IMR-90 (cell line): ENCODE measurements around the gene S1PR2. TPM values are rescaled to one million over a fixed set of nuclear protein-coding genes. Genes with fewer than 3 reads are reported as not detected.
A peak's percentile ranks its signal among the peaks of the same experiment; 100 is the strongest.

ENCODE experiments used
- ATAC-seq: fragments of 200-7000 bp; cut with Tn5 transposase; 2 replicates; pipeline ENCODE4 v1.9.1; 2020; ENCODE audit warnings: low read depth, mild to moderate bottlenecking, moderate library complexity
- BruUV-seq: library from RNA; stranded (reverse); fragments of 400-500 nt; replicated peaks from 2 replicates; lab custom pipeline; 2021; lab: Mats Ljungman, UMichigan
- CTCF ChIA-PET: fragments of 300-600 bp; formaldehyde crosslinking; extraction: SDS; loops from one replicate; lab custom pipeline; 2021; ENCODE audit warnings: antibody characterized with exemption; lab: Yijun Ruan, JAX
- POLR2A ChIA-PET: fragments of 300-600 bp; sonication (Branson Sonifier 250); formaldehyde crosslinking; loops from one replicate; lab custom pipeline; 2022; ENCODE audit warnings: antibody characterized with exemption; ENCODE audit not compliant: unreplicated experiment; lab: Charles Lee
- DNase-seq: peaks from one replicate; pipeline ENCODE4 v3.0.0; 2013
- H2AFZ ChIP-seq: replicated peaks from 2 replicates; pipeline ENCODE3; 2013; ENCODE audit warnings: low read length, mild to moderate bottlenecking; ENCODE audit not compliant: poor library complexity
- H2AK5ac ChIP-seq: 2 replicates; pipeline ENCODE4 v1.6.1; 2013; ENCODE audit warnings: low read depth, low read length, inconsistent platforms
- H2AK9ac ChIP-seq: replicated peaks from 2 replicates; pipeline ENCODE3; 2013; ENCODE audit warnings: mild to moderate bottlenecking, low read depth, low read length, moderate library complexity; ENCODE audit not compliant: poor library complexity
- H2BK120ac ChIP-seq: 2 replicates; pipeline ENCODE4 v1.6.1; 2013; ENCODE audit warnings: low read depth, low read length, inconsistent platforms
- H2BK15ac ChIP-seq: 3 replicates; pipeline ENCODE4 v1.6.1; 2013; ENCODE audit warnings: low read depth, low read length, inconsistent platforms
- H2BK20ac ChIP-seq: 2 replicates; pipeline ENCODE4 v1.6.1; 2013; ENCODE audit warnings: low read depth, mild to moderate bottlenecking, inconsistent platforms, low read length, moderate library complexity
- H2BK5ac ChIP-seq: 2 replicates; pipeline ENCODE4 v1.6.1; 2013; ENCODE audit warnings: mild to moderate bottlenecking, low read depth, low read length, inconsistent platforms; ENCODE audit not compliant: poor library complexity, severe bottlenecking
- H3K14ac ChIP-seq: replicated peaks from 2 replicates; pipeline ENCODE4 v1.6.1; 2013; ENCODE audit warnings: low read depth, low read length, inconsistent platforms
- H3K18ac ChIP-seq: 2 replicates; pipeline ENCODE4 v1.6.1; 2013; ENCODE audit warnings: low read depth, low read length, control low read depth
- H3K23ac ChIP-seq: 2 replicates; pipeline ENCODE4 v1.6.1; 2013; ENCODE audit warnings: low read depth, low read length, inconsistent platforms
- H3K27ac ChIP-seq: 2 replicates; pipeline ENCODE4 v1.5.1; 2013; ENCODE audit warnings: mild to moderate bottlenecking, control low read depth, low read length; ENCODE audit not compliant: insufficient read depth
- H3K27me3 ChIP-seq: 2 replicates; pipeline ENCODE4 v1.6.1; 2013; ENCODE audit warnings: low read length; ENCODE audit not compliant: control insufficient read depth, insufficient read depth
- H3K36me3 ChIP-seq: 2 replicates; pipeline ENCODE4 v1.6.1; 2013; ENCODE audit warnings: low read length, mixed read lengths; ENCODE audit not compliant: control insufficient read depth, insufficient read depth
- H3K4ac ChIP-seq: 2 replicates; pipeline ENCODE4 v1.6.1; 2013; ENCODE audit warnings: low read depth, low read length, inconsistent platforms
- H3K4me1 ChIP-seq: 2 replicates; pipeline ENCODE4 v1.6.1; 2013; ENCODE audit warnings: low read length, mixed read lengths; ENCODE audit not compliant: control insufficient read depth, insufficient read depth
- H3K4me2 ChIP-seq: 2 replicates; pipeline ENCODE4 v1.6.1; 2013; ENCODE audit warnings: low read depth, mild to moderate bottlenecking, control low read depth, low read length, moderate library complexity
- H3K4me3 ChIP-seq: 2 replicates; pipeline ENCODE4 v1.5.1; 2013; ENCODE audit warnings: low read depth, mild to moderate bottlenecking, control low read depth, low read length, moderate library complexity; ENCODE audit not compliant: insufficient read depth
- H3K56ac ChIP-seq: 2 replicates; pipeline ENCODE4 v1.6.1; 2013; ENCODE audit warnings: low read length, inconsistent platforms; ENCODE audit not compliant: insufficient read depth; ENCODE audit errors: extremely low read depth
- H3K79me1 ChIP-seq, 2 experiments: 2 replicates each; pipeline ENCODE4 v1.6.1; 2013; ENCODE audit warnings: low read length in 2 of 2, inconsistent platforms in 1 of 2, low read depth in 1 of 2
- H3K9ac ChIP-seq: 2 replicates; pipeline ENCODE4 v1.6.1; 2013; ENCODE audit warnings: low read depth, low read length, control low read depth
- H3K9me1 ChIP-seq: 2 replicates; pipeline ENCODE4 v1.6.1; 2013; ENCODE audit warnings: low read length, inconsistent platforms; ENCODE audit not compliant: insufficient read depth
- H3K9me3 ChIP-seq: 2 replicates; pipeline ENCODE4 v1.6.1; 2013; ENCODE audit warnings: low read length; ENCODE audit not compliant: control insufficient read depth, insufficient read depth
- H4K20me1 ChIP-seq: 2 replicates; pipeline ENCODE4 v1.6.1; 2013; ENCODE audit warnings: low read length, inconsistent platforms; ENCODE audit not compliant: insufficient read depth
- H4K5ac ChIP-seq: 2 replicates; pipeline ENCODE4 v1.6.1; 2013; ENCODE audit warnings: mild to moderate bottlenecking, low read depth, low read length, control low read depth
- H4K8ac ChIP-seq, 2 experiments: 2 replicates each; pipeline ENCODE4 v1.6.1; 2013; ENCODE audit warnings: low read depth in 2 of 2, low read length in 2 of 2, control low read depth in 1 of 2, inconsistent platforms in 1 of 2
- H4K91ac ChIP-seq: 2 replicates; pipeline ENCODE4 v1.6.1; 2013; ENCODE audit warnings: low read depth, low read length, inconsistent platforms; ENCODE audit not compliant: insufficient read depth
- BHLHE40 ChIP-seq: fragments of 150-350 bp; IDR thresholded peaks from 2 replicates; pipeline ENCODE4 v1.6.1; 2016; ENCODE audit warnings: mild to moderate bottlenecking, low read depth, low read length
- CEBPB ChIP-seq: IDR thresholded peaks from 2 replicates; pipeline ENCODE4 v1.6.1; 2012; ENCODE audit warnings: low read depth, low read length, improper control_type of control experiment
- ELK1 ChIP-seq: fragments of 150-350 bp; IDR thresholded peaks from 2 replicates; pipeline ENCODE4 v1.6.1; 2016; ENCODE audit warnings: low read depth, mild to moderate bottlenecking, low read length, moderate library complexity, borderline replicate concordance
- FOS ChIP-seq: fragments of 150-350 bp; IDR thresholded peaks from 2 replicates; pipeline ENCODE4 v1.6.1; 2016; ENCODE audit warnings: low read depth, low read length
- POLR2A ChIP-seq: IDR thresholded peaks from 2 replicates; pipeline ENCODE4 v1.6.1; 2012; ENCODE audit warnings: mild to moderate bottlenecking, low read depth, low read length
- RAD21 ChIP-seq: IDR thresholded peaks from 2 replicates; pipeline ENCODE4 v1.6.1; 2012; ENCODE audit warnings: low read length, improper control_type of control experiment
- RFX5 ChIP-seq: IDR thresholded peaks from 2 replicates; pipeline ENCODE4 v1.8.0; 2012; ENCODE audit warnings: low read depth, mild to moderate bottlenecking, low read length, moderate library complexity
- SMC3 ChIP-seq: fragments of 150-350 bp; IDR thresholded peaks from 2 replicates; pipeline ENCODE4 v1.6.1; 2016; ENCODE audit warnings: low read depth, mild to moderate bottlenecking, antibody characterized with exemption, low read length, moderate library complexity
- WGBS, 2 experiments: methylation state at CpG; one replicate each; pipeline versions ENCODE4 v1.1.5 to v1.1.7; 2013; ENCODE audit warnings: missing lambda C conversion rate in 2 of 2; ENCODE audit not compliant: insufficient read length in 1 of 2; ENCODE audit errors: extremely low coverage in 2 of 2; 5-methylcytosine and 5-hydroxymethylcytosine counted together
- dilution Hi-C: fragments of 300-500 bp; cut with HindIII; formaldehyde crosslinking; loops from one replicate; pipeline ENCODE4 v1.14.3; 2018; ENCODE audit warnings: low sequenced_read_pairs; ENCODE audit not compliant: unreplicated experiment
- in situ Hi-C: fragments of 300-500 bp; cut with MboI; formaldehyde crosslinking; loops from 3 replicates; pipeline ENCODE4 v1.14.3; 2019; ENCODE audit warnings: low sequenced_read_pairs, inconsistent platforms, mixed read lengths
- intact Hi-C: fragments of 100-400 bp; cut with micrococcal nuclease; formaldehyde crosslinking; loops from 2 replicates; pipeline ENCODE4 v1.10.0; 2022
- polyA plus RNA-seq, 3 experiments: library from polyadenylated mRNA; depleted of rRNA; stranded (reverse); fragments of >200 nt; gene quantifications; 2 replicates each; pipeline ENCODE4 v1.2.3, GENCODE V29; 2012; ENCODE audit warnings: low replicate concordance in 1 of 3
- total RNA-seq: library from RNA; depleted of rRNA; stranded (reverse); fragments of >200 nt; gene quantifications from 2 replicates; pipeline ENCODE4 v1.2.3, GENCODE V29; 2012

Gene S1PR2
- total and polyA plus RNA-seq, 2 of the 4 experiments (the other 2 are of a cell fraction): 14.0 to 15.0 TPM

GRCh38 chr19:10226376-10227025 lies 4.6 kb downstream of the S1PR2 start:
- peak; percentile 95 for DNase-seq
- Histone ChIP-seq H3K18ac (peak overlapping the region; percentile 68), H2AK9ac (peak overlapping the region; percentile 98), H3K9ac (peak overlapping the region; percentile 53; the same call in 1 of the 2 replicates), H2BK15ac (peak overlapping the region; percentile 79; the same call in 2 of the 3 replicates), H4K8ac (peak overlapping the region; percentile 65 to 97), H4K91ac (peak overlapping the region; percentile 79), H3K56ac (peak overlapping the region; percentile 5; the same call in 1 of the 2 replicates), H3K9me3 (no peaks in the 10 kb centered on the region), H3K4me3 (no peak overlapping the region), H3K23ac (peak overlapping the region; percentile 79), H3K4me2 (peak overlapping the region; percentile 69), H3K36me3 (peaks cover 32% of the 10 kb centered on the region), H3K9me1 (peaks cover 25% of the 10 kb centered on the region), H3K79me1 (peaks cover 29 to 81% of the 10 kb centered on the region in 2 experiments; a peak in 3 of 4 replicates), H2AFZ (peak overlapping the region; percentile 89), H4K20me1 (peaks cover 32% of the 10 kb centered on the region), H4K5ac (peak overlapping the region; percentile 66), H3K4ac (peak overlapping the region; percentile 98), H2BK5ac (peak overlapping the region; percentile 91), H3K27me3 (no peaks in the 10 kb centered on the region), H2BK120ac (peak overlapping the region; percentile 92), H3K4me1 (peaks cover 26% of the 10 kb centered on the region), H3K27ac (peak overlapping the region; percentile 95), H2BK20ac (peak overlapping the region; percentile 79; the same call in 1 of the 2 replicates), H3K14ac (peak overlapping the region; percentile 92), H2AK5ac (peak overlapping the region; percentile 84)
- no TSS peak for BruUV-seq
- intact Hi-C loops: no loop called here
- POLR2A ChIA-PET: interaction anchor here (0.8 kb wide), 1 partner anchor 25 kb away, joined by 5 read pairs; the partner anchor contains the start of gene MRPL4
- dilution Hi-C loops: no loop called here
- WGBS, 2 experiments: no CpG with 5 or more reads among the region's 13 CpGs
- peak; percentile 36; the same call in 1 of the 2 replicates for TF ChIP-seq POLR2A
- TF ChIP-seq BHLHE40: peak; percentile 97
- TF ChIP-seq RFX5: no peak
- TF ChIP-seq CEBPB: peak; percentile 47; the same call in 1 of the 2 replicates
- 0 out of 2 replicates have a peak, but pooled peaks have one; percentile 7 for TF ChIP-seq SMC3
- no peak for TF ChIP-seq ELK1
- 0 out of 2 replicates have a peak, but pooled peaks have one; percentile 50 for TF ChIP-seq FOS
- 0 out of 2 replicates have a peak, but pooled peaks have one; percentile 13 for TF ChIP-seq RAD21
- in situ Hi-C loops: no loop called here
- ATAC-seq: peak; percentile 49
- CTCF ChIA-PET: no interaction called here
